GM19025 (cell line): ENCODE results near the gene CCL28.
"Not testable (repeated sequence)": the region's sequence is repeated elsewhere in the genome, so short reads cannot be mapped to it uniquely, and the experiment has no call there.

ENCODE experiments used
- ATAC-seq: cut with Tn5 transposase; IDR thresholded peaks from one replicate; pipeline ENCODE4 v1.9.1; 2021; ENCODE audit warnings: mild to moderate bottlenecking, low read depth, moderate library complexity; ENCODE audit not compliant: unreplicated experiment

CCL28 gene, protein sequence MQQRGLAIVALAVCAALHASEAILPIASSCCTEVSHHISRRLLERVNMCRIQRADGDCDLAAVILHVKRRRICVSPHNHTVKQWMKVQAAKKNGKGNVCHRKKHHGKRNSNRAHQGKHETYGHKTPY

DNA sequence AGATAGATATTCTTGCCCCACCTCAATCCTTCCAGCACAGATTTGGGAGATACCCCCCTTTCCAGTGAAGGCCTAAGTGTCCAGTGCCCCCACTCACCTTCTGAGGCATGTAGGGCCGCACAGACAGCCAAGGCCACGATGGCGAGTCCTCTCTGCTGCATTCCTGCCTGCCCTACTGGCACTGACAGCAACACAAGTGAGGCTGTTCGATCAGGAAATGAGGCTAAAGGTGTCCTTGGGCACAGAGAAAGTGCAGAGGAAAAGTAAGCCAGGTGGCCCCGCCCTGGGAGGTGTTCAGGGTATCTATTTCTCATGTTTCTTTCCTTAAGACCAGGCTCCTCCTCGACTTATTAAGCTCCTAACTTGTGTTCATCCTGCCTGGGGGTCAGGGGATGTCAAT is at the start of gene CCL28:
TSS of gene CCL28 (minus strand) at position 236 of the 400 bp plus-strand sequence. CDS start at position 161, 75 bp downstream.
- ATAC-seq, result no peak

DNA sequence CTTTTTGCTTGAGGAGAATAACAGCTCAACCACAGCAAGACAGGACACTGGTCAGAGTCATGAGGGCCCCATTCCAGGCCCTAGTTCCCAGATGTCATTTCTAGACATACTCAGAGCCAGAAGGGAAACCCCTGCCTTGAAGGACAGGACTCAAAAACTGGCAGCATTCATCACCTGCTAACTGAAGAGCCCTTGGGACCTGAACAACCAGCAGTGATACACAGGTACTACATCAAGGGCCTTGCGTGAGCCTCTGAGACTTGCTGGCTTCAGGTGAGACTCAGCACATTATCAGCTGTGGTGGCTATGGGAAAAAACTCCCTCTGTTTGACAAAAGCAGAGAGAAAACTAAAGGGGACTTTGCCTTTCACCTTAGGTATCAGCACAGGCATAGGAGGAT is 48.9 kb upstream of the CCL28 start:
- no peak for ATAC-seq

DNA sequence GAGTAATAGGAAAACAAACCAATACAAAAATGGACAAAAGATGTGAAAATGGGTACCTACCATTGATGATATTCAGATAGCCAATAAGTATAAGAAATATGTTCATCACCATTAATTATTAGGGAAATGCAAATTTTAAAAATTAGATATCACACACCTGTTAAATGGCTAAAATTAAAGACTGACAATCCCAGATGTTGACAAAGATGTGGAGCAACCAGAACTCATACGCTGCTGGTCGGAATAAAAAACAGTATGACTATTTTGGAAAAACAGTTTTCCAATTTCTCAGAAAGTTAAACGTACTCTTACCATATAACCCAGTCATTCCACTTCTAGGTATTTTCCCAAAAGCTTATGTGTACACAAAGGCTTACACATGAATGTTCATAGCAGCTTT is 44.4 kb upstream of the CCL28 start:
- no peak for ATAC-seq

DNA sequence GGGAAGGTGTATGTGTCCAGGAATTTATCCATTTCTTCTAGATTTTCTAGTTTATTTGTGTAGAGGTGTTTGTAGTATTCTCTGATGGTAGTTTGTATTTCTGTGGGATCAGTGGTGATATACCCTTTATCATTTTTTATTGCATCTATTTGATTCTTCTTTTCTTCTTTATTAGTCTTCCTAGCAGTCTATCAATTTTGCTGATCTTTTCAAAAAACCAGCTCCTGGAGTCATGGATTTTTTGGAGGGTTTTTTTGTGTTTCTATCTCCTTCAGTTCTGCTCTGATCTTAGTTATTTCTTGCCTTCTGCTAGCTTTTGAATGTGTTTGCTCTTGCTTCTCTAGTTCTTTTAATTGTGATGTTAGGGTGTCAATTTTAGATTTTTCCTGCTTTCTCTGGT is 29.4 kb upstream of the CCL28 start:
- not testable (repeated sequence) for ATAC-seq

DNA sequence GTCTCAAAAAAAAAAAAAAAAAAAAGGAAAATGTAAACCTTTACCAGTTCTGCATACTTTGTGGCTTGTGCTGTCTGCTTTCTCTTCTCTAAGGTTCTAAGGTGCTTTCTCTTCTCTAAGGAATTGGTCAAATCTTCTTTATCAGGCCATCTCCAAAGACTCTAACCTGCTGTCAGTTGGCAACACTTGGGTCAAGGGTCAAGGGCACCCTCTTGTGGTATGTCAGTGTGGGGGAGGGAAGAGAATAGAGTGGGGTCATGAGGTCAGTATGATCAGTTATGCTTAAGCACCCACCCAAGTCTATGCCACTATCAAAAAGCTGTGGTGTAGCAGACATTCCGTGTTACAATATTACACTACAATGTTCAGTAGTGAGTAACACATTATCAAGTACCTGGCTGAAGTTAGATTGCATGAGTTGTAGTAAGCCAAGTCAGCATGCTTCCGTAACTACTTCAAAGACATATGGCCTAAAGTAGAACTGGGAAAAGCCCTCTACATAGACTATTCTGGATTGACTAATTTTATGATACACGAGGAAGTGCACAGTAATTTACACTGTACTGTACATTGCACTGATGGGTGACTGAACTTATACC is 25.0 kb upstream of the CCL28 start:
- ATAC-seq, result no peak

DNA sequence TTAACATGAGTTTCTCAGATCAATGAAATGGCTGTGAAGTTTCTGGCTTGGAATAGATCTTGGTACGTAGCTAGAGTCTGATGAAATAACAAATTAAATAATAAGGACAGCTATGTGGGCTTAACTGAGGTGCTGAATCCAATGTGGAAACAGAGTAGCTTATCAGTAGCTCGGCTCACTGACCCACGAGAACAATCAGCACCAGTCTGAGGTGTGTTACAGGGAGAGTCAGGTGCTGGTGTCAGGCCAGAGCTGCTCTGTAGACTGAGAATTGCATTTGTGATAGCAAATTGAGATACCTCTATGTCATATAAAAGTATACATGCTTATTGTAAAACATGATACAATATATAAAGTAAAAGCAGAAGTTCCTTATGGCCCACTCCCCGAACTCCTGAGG is 21.2 kb upstream of the CCL28 start:
- no peak for ATAC-seq

DNA sequence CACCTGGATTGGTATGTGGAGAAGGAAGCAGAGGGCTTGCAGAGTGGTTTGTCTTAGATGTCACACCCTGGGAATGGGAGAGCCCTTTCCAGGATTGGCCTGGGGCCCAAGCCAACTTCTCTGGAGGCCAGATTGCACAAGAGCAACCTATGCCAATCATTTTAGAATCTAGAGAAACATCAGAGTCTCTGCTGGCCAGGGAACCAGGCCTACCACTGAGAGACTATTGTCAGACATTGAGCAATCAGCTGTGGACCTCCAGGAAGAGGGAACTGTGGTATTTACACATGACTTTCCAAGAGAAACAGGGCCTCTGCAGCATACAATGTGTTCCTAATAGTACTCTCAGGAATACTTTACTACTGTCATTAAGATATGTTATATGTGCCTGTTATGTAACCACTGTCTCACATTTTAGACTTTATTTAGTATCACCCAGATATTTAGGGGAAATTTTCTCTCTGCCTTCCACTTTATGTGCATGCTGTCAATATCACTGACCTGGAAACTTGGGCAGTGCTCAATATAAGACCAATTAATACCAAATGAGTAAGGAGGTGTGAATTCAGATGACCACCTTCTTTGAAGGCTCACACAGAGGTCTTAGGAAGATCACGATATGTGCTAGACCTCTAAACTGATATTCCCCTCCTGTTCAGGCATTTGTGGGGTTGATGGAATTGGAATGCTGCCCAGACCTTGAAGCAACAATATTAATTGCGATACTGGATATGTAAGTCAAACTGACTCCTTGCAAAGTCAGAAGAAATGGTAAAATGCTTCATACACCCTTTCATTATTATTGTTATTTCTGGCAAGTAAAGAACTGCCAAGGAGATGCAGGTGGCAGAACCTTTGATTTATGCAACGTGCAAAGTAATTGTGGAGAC is 20.5 kb upstream of the CCL28 start:
- ATAC-seq, result no peak

DNA sequence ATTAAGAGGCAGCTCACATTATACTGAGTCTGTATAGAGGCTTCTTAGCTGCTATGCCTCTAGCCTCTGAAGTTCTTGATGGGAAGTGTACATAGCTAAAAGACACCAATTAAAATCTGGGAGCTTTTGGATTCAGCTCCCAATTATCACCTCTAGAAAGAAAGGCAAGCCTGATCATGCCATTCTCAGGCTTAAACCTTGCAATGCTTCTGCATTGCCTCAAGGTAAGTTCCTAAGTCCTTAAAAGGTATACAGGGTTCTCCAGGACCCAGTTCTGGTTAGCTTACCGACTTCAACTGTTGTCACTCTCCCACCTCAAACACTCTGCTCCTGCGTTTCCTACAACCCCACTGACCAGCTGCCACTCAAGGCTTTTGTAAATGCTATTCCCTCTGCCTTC is 17.5 kb upstream of the CCL28 start:
- no peak for ATAC-seq

DNA sequence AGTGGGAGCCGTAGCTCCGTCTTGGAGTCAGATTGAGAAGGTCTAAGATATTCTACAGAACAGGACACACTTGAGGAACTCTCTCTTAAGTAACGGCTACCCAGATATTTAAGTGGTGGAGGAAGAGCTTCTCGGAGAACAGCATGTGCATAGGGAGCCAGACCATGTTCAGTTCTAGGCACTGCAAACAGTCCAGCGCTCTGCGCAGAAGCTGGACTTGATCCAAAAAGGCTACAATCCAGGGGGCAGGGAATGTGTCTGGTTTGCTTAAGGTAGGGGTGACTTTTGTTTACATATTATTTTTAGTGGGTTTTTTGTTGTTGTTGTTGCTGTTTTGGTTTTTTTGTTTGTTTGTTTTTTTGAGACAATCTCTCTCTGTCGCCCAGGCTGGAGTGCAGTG is 16.8 kb upstream of the CCL28 start:
- no peak for ATAC-seq

DNA sequence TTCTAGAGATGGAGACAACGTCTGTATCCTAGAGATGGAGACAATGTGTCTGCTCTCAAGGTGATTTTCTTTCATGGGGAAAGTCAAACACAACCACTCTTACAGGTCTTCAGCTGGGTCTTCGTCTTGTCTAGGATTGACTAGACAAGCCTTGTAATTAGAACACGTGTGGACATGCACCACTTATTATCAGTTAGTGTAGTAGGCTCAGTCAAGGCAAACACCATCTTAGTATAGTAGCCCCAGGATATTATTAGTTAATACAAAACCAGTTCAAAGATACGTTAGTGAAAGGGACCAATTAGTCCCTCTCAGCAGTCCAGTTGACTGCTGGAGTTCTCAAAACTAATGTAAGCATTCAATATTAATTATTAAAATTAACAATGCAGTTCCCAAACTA is 15.1 kb upstream of the CCL28 start:
- ATAC-seq, result no peak

DNA sequence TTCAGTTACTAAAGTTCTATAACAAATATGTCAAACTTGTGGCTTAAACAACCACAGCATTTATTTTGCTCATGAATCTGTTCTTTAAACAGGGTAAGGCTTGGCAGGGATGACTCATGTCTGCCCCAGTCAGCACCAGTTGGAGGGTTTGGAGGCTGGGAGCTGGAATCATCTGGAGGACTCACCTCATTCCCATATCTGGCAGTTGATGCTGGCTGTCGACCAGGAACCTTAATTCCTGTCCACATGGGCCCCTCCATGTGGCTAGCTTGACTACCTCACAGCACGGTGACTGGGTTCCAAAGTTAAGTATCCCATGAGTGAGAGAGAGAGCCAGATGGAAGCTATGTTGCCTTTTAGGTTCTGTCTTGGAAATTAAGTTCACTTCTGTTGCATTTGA is 13.8 kb upstream of the CCL28 start:
- no peak for ATAC-seq

DNA sequence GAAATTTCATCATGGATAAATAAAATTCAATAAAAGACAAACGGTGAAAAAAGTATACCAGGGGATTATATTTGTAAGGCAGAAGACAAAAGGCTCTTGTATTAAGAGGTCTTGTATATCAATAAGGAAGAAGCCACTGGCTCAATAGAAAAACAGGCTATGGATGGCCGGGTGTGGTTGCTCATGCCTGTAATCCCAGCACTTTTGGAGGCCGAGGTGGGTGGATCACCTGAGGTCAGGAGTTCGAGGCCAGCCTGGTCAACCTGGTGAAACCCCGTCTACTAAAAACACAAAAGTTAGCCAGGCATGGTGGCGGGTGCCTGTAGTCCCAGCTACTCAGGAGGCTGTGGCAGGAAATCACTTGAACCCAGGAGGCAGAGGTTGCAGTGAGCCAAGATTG is 10.9 kb upstream of the CCL28 start:
- not testable (repeated sequence) for ATAC-seq

DNA sequence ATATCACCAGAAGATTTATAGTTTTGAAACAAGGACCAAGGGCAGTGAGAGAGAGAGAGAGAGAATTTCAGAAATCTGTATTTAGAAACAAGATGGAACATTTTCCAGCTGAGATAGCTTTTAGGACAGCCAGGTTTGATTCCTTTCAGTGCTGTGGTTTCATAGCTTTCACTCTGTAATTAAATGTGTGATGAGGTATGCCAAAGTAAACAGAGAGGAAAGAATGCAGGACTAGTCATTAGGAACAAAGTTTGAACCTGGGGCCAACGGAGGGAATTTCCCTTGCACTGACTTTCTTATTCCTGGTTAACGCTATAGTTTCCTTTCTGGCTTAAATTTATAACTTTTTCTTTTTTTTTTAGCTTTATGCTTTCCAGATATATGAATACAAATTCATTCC is 10.0 kb upstream of the CCL28 start:
- no peak for ATAC-seq

DNA sequence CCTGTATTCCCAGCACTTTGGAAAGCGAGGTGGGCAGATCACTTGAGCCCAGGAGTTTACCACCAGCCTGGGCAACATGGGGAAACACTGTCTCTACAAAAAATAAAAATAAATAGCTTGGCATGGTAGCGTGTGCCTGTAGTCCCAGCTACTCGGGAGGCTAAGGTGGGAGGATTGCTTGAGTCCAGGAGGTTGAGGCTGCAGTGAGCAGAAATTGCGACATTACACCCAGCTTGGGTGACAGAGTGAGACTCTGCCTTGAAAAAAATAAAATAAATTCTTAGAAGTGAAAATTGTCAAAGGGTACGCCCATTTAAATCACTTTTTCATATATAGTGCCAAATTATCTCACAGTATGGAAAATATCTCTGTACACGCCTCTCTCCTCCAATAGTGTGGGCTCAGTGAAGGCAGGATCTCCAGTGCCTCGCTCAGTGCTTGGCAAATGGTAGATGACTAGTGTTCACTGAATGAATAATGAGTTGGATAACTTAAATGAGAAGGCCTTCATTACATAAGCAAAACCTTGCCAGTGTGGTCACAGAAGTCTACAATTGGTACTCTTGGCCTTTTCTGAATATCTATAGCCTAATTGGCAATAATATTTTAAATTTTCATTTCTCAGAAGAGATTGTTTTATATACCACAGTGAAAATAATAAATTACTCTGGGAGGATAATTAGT is 9.4 kb upstream of the CCL28 start:
- ATAC-seq, result no peak

DNA sequence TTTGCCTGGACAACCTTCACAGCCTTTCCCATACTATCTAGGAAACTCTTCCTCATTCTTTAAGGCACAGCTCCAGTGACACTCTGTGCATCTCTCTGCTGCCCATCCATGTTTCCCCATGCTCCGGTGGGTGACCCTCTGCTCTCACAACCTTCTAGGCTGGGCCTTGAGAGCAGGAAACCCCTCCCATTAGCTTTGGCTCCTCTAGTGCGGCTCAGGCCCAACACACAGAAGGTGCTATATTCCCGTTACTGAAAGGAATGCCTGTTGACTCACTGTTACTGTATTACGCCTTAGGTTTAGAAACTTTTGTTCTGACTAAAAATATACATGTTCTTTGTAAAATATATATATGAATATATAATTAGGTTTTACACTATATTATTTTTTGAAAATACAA is 8.1 kb upstream of the CCL28 start:
- no peak for ATAC-seq

DNA sequence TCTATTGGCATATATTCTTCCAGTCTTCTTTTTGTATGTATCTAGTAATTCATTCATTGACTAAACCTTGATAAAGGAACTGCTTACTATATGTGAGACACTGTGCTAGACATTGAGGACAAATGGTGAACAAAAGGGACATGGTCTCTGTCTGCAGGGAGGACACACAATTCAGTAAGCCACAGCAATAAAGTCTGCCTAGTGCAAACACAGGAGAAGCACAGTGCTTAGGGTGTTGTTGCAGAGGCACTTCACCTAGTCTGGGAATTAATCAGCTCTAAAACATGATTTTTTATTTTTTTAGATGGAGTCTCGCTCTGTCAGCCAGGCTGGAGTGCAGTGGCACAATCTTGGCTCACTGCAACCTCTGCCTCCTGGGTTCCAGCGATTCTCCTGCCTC is 6.4 kb upstream of the CCL28 start:
- ATAC-seq, result no peak

DNA sequence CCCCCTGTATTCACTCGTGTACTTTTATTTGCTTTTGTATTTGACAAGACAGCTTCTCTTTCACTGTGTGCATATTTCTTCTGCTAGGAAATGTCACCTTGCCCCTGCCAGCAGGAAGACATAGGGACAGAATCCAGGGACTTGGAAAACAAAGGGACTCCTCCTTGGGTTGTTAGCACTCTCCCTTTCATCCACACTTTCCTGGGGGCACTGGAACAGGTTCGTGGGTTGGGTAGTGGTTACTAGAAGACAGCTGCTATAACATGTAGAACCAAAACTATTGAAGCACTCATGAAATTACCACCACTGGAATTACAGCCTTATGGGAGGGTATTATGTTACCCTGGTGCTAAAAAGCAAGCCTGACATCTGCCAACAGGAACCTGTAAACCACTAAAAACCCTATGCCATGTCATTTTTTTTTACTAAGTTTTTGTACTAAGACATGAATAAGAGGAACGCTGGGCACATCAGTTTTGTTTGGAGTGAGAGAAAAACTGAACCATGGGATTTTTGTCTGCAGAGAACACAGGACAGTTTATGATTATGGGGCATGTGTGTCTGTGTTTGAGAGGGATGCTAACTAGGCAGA is 4.7 kb upstream of the CCL28 start:
- no peak for ATAC-seq

DNA sequence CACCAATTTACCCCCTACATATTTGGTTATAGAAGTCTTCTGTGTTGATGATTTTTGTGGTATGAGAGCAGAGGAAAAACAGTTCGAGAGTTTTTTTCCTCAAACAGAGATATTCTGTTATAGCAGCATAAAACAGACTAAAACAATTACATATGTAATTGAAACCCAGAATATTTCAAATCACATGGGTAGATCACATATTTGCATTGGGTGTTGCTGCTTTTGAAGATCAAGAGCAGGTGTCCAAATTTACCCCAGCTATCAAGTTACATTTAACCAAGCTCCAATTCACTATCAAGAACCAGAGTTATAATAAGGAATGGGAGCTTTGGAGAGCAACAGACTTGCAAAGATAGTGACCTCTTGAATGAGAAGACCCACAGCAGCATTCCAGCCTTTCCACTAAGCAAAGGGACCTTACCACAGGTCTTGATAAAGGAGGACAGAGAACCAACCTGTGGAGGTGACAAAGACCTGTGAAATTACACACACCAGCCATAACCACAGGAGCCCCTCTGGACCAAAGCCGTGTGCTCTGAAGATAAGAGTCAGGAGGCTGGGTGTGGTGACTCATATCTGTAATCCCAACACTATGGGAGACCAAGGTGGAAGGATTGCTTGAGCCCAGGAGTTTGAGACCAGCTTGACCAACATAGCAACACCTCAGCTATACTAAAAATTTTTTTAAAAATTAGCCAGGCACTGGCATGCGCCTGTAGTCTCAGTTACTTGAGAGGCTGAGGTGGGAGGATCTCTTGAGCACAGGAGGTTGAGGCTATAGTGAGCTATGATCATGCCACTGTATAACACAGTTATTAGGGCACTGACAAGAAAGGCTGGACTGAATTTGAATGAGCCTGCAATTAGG is 4.0 kb upstream of the CCL28 start:
- no peak for ATAC-seq

DNA sequence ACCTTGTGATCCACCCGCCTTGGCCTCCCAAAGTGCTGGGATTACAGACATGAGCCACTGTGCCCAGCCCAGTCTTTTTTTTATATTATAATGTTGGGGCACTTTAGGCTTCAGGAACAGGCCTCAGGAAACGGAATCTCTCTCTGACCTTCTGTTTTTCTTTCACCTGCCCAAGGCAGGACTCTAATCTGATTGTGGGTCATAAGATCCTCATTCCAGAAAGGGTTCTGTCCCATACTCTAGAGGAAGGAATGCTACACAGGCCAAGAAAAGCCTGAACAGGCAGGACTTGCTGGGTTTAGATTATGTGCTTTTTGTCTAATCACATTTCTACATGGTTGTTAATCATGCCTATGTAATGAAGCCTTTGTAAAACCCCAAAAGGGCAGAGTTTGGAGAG is 1.8 kb upstream of the CCL28 start:
- ATAC-seq, result no peak

DNA sequence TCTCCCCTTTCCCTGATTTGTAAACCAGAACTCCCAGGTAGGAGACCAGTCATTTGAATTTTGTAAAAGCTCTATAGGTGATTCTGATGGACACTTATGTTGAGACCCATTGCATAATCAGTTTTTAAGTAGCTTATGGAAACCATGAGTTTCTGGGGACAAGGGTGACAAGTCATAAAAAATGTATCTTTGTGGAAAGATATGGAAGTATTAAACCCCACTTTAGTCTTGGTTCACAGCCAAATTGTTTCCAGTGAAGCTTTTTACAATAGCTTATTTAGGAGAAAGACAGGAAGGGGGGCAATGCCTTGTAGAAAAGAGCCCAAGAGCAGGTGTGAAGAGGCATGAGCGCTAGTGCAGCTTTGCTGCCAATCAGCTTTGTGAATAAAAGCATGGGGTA is 453 bp upstream of the CCL28 start:
- ATAC-seq, result no peak
